A172 (cell line): ENCODE measurements around the gene MYH6. TPM values are rescaled to one million over a fixed set of nuclear protein-coding genes. Genes with fewer than 3 reads are reported as not detected.
A peak's percentile ranks its signal among the peaks of the same experiment; 100 is the strongest.

Experiments used
- DNase-seq: peaks from one replicate; pipeline ENCODE4 v3.0.0-alpha.2; 2015; ENCODE audit warnings: low spot score
- total RNA-seq: library from RNA; depleted of rRNA; stranded (reverse); fragments of >200 nt; shearing (Covaris generic); gene quantifications from 2 replicates; pipeline ENCODE4 v1.2.3, GENCODE V29; 2014; rRNA removed

The MYH6 gene
- not detected in 2 replicates for total RNA-seq

GRCh38 chr14:23407516-23408306 is at the start of gene MYH6:
TSS of gene MYH6 (minus strand) at chr14:23408273. CDS start at chr14:23407223, 1,050 bp downstream.
- DNase-seq = no peak

- DNase-seq = peak; percentile 3
Observed at GRCh38 chr14:23456883-23457586, 49.0 kb upstream of the MYH6 start.

GRCh38 chr14:23454445-23454856 is 46.4 kb upstream of the MYH6 start:
- no peak for DNase-seq

GRCh38 chr14:23452237-23452636 is 44.2 kb upstream of the MYH6 start:
- no peak for DNase-seq

- no peak for DNase-seq
Observed at GRCh38 chr14:23450379-23450778, 42.3 kb upstream of the MYH6 start.

- DNase-seq = no peak
Observed at GRCh38 chr14:23449314-23449713, 41.2 kb upstream of the MYH6 start.

- DNase-seq = no peak
Observed at GRCh38 chr14:23447361-23448350, 39.6 kb upstream of the MYH6 start.

GRCh38 chr14:23446291-23446851 is 38.3 kb upstream of the MYH6 start:
- DNase-seq = no peak

- DNase-seq = no peak
Observed at GRCh38 chr14:23445773-23446172, 37.7 kb upstream of the MYH6 start.

GRCh38 chr14:23444314-23444713 is 36.2 kb upstream of the MYH6 start:
- DNase-seq = no peak

- DNase-seq = no peak
Observed at GRCh38 chr14:23443881-23444280, 35.8 kb upstream of the MYH6 start.

GRCh38 chr14:23443411-23443812 is 35.3 kb upstream of the MYH6 start:
- no peak for DNase-seq

- DNase-seq = no peak
Observed at GRCh38 chr14:23442721-23443356, 34.8 kb upstream of the MYH6 start.

GRCh38 chr14:23441076-23441475 is 33.0 kb upstream of the MYH6 start:
- peak; percentile 22 for DNase-seq

- DNase-seq = no peak
Observed at GRCh38 chr14:23439107-23439835, 31.2 kb upstream of the MYH6 start.

- DNase-seq = no peak
Observed at GRCh38 chr14:23438101-23438971, 30.3 kb upstream of the MYH6 start.

- no peak for DNase-seq
Observed at GRCh38 chr14:23437133-23438100, 29.3 kb upstream of the MYH6 start.
